NCI-H526 treated with DMSO at 0.1 percent for 48 hours (cell line): ENCODE results near the gene PHF12.
"Not testable (repeated sequence)": the region's sequence is repeated elsewhere in the genome, so short reads cannot be mapped to it uniquely, and the experiment has no call there.

Experiments used
- DNase-seq: peaks from one replicate; lab custom pipeline; 2025; lab: John Stamatoyannopoulos, UW

The PHF12 gene

GRCh38 chr17:28901866-28902818 lies 49.2 kb downstream of the PHF12 start:
- DNase-seq: peak; percentile 87

GRCh38 chr17:28900986-28901726 lies 50.2 kb downstream of the PHF12 start:
- DNase-seq: no peak

GRCh38 chr17:28899212-28899815 lies 52.0 kb downstream of the PHF12 start:
- no peak for DNase-seq

GRCh38 chr17:28898527-28898955 lies 52.8 kb downstream of the PHF12 start:
- no peak for DNase-seq

- peak; percentile 70 for DNase-seq
Observed at GRCh38 chr17:28897769-28898526, 53.4 kb downstream of the PHF12 start.

GRCh38 chr17:28896884-28897768 lies 54.2 kb downstream of the PHF12 start, which contains the start of gene FLOT2:
Gene FLOT2 (minus strand): TSS chr17:28897733. CDS start chr17:28897574, 159 bp downstream.
- peak; percentile 77 for DNase-seq

GRCh38 chr17:28896491-28896883 lies 54.8 kb downstream of the PHF12 start:
- peak; percentile 45 for DNase-seq

- DNase-seq: no peak
Observed at GRCh38 chr17:28895794-28896447, 55.4 kb downstream of the PHF12 start.

- not testable (repeated sequence) for DNase-seq
Observed at GRCh38 chr17:28893248-28894183, 57.8 kb downstream of the PHF12 start.

GRCh38 chr17:28892024-28892423 lies 59.3 kb downstream of the PHF12 start:
- DNase-seq: no peak

- no peak for DNase-seq
Observed at GRCh38 chr17:28891201-28891600, 60.1 kb downstream of the PHF12 start.

- DNase-seq: no peak
Observed at GRCh38 chr17:28889996-28890395, 61.3 kb downstream of the PHF12 start.

- no peak for DNase-seq
Observed at GRCh38 chr17:28888832-28889231, 62.5 kb downstream of the PHF12 start.

- no peak for DNase-seq
Observed at GRCh38 chr17:28887871-28888471, 63.3 kb downstream of the PHF12 start.

GRCh38 chr17:28885951-28886350 lies 65.4 kb downstream of the PHF12 start:
- no peak for DNase-seq

- DNase-seq: no peak
Observed at GRCh38 chr17:28885363-28885762, 66.0 kb downstream of the PHF12 start.

GRCh38 chr17:28883967-28884702 lies 67.2 kb downstream of the PHF12 start:
- DNase-seq: no peak
